Measurements from ENCODE around the gene CABCOCO1.

Gene CABCOCO1

DNA sequence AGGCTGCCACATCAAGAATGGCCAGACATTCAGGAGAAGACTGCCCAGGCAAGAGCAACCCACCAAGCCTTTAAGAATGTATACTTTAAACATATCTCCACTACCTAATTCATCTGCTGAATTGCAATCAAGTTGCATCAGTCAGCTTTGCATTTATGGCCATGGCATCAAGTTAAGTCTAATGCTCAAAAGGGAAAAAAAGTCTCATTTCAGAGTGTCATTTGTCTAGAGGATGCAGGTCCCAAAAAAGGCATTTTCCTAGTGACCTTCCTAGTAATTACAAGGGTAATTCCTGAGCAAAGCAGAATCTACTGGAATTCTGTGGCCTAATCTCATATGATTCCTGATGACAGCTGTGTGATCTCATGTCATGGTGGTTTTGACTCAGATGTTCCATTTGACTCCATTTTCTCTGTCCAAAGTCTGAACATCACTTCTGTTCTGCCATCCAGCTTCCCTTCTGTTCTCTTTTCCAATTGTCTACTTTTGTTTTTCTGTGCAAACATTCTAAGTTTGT lies 7.3 kb upstream of the CABCOCO1 start:
- H3K27ac ChIP-seq = no peak overlapping the region
- CTCF ChIA-PET = no interaction called here
- POLR2A ChIA-PET (ENCODE audit: low non-redundant PET) = no interaction called here
- TF ChIP-seq, protein P1, sequence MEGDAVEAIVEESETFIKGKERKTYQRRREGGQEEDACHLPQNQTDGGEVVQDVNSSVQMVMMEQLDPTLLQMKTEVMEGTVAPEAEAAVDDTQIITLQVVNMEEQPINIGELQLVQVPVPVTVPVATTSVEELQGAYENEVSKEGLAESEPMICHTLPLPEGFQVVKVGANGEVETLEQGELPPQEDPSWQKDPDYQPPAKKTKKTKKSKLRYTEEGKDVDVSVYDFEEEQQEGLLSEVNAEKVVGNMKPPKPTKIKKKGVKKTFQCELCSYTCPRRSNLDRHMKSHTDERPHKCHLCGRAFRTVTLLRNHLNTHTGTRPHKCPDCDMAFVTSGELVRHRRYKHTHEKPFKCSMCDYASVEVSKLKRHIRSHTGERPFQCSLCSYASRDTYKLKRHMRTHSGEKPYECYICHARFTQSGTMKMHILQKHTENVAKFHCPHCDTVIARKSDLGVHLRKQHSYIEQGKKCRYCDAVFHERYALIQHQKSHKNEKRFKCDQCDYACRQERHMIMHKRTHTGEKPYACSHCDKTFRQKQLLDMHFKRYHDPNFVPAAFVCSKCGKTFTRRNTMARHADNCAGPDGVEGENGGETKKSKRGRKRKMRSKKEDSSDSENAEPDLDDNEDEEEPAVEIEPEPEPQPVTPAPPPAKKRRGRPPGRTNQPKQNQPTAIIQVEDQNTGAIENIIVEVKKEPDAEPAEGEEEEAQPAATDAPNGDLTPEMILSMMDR (conservative IDR thresholded peaks at IDR 0.05; ENCODE audit: low read depth) = no peak
- no peak for DNase-seq (ENCODE audit: low spot score)

DNA sequence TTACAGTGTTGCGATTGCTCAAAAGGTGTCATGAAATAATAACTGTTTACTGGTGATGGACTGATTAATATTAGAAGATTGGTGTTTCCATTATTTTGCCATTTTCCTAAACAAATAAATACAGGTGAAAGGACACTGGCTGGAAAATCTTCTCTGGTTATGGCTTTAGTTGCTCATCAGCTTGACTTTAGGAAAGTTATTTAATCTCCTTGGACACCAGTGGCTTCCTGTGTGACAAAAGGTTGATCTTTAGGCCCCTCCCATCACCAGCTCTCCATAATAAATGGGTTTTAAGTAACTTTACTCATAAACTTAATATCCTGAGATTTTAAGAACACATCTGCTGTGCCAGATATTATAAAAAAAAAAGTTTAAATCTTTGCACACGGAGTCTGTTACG lies 737 bp downstream of the CABCOCO1 start:
- DNase-seq (ENCODE audit: low spot score) = no peak
- H3K27ac ChIP-seq = no peak overlapping the region
- CTCF ChIA-PET = no interaction called here
- TF ChIP-seq, protein P1 (conservative IDR thresholded peaks at IDR 0.05; ENCODE audit: low read depth) = no peak
- POLR2A ChIA-PET (ENCODE audit: low non-redundant PET) = no interaction called here

DNA sequence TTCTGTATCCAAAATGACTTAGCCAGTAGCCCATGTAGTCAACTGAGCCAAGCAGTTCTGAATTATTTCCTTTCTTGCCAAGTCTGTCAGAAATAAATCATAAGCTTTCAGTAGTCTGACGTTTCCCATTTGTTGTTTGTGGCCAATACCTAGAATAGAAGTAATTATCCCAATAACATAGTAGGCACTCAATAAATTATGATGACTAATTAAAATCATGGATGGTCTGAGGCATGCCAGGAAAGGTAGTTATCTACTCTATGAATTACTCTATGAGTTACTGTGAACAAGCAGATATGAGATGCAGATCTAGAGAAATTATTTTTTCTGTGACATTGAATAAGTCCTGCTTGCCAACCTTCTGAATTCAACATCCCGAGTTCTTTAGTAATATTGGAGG lies 2.3 kb downstream of the CABCOCO1 start:
- no peak for DNase-seq (ENCODE audit: low spot score)
- CTCF ChIA-PET = no interaction called here
- POLR2A ChIA-PET (ENCODE audit: low non-redundant PET) = no interaction called here
- TF ChIP-seq, protein P1 (conservative IDR thresholded peaks at IDR 0.05; ENCODE audit: low read depth) = no peak
- no peak overlapping the region for H3K27ac ChIP-seq

DNA sequence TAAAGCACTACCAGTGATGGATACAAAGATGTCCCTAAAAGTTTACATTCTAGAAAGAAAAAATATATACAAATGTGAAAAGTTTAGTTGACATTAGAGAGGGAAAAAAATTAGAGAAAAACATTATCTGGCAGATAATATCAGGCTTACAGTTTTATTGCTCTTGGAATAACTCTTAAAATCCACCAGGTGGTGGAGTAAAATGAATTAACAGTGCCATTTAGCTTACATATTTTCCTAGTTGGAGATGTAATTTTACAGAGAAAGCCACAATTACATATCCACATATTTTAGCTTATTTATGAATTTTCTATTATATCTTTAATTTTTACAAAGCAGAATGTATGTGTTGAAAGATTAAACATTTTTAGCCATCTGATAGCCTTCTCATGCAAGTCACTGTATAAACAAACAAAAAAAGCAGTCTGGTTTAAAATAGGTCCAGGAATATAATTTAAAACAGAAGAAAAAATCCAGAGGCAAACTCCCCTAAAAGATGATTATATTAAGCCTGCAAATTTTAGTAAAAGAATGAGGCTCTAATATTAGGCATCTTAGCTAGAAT lies 6.5 kb downstream of the CABCOCO1 start:
- CTCF ChIA-PET = no interaction called here
- H3K27ac ChIP-seq = no peak overlapping the region
- POLR2A ChIA-PET (ENCODE audit: low non-redundant PET) = no interaction called here
- TF ChIP-seq, protein P1 (conservative IDR thresholded peaks at IDR 0.05; ENCODE audit: low read depth) = no peak
- no peak for DNase-seq (ENCODE audit: low spot score)

DNA sequence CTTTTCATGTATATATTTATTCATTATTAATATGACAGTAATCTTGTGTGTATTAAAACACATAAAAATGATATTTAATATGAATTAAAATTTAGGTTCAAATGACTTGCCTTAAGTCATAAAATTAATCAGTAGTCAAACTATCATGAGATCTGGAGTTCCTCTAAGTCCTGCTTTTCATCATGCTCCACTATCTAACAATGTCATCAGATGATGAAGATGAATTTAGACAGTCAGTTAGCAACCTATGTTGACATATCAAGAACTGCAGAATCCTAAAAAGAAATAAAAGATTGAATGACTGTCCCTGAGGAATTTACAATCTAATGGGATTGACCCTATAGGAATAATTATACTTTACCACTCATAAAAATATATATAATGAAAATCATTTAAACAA lies 7.1 kb downstream of the CABCOCO1 start:
- no peak overlapping the region for H3K27ac ChIP-seq
- ChIA-PET POLR2A (ENCODE audit: low non-redundant PET) (no interaction called here), CTCF (no interaction called here)
- DNase-seq (ENCODE audit: low spot score) = no peak
- TF ChIP-seq, protein P1 (conservative IDR thresholded peaks at IDR 0.05; ENCODE audit: low read depth) = no peak

- no peak for DNase-seq (ENCODE audit: low spot score)
- ChIA-PET CTCF (no interaction called here), POLR2A (ENCODE audit: low non-redundant PET) (no interaction called here)
- TF ChIP-seq, protein P1 (conservative IDR thresholded peaks at IDR 0.05; ENCODE audit: low read depth) = no peak
- H3K27ac ChIP-seq = no peak overlapping the region
These were observed 10.6 kb downstream of the CABCOCO1 start for GRCh38 chr10:61673360-61673759.

All from RWPE1 (cell line).